Neuronal stem cell (in vitro differentiated cells): ENCODE results near the gene DNER.
"Not testable (repeated sequence)": the region's sequence is repeated elsewhere in the genome, so short reads cannot be mapped to it uniquely, and the experiment has no call there.

Experiments used
- DNase-seq: peaks from one replicate; pipeline ENCODE4 v3.0.0-alpha.2; 2013; ENCODE audit warnings: low spot score
- H2AFZ ChIP-seq: one replicate; pipeline ENCODE4 v1.6.1; 2013; ENCODE audit warnings: mild to moderate bottlenecking, low read length, inconsistent platforms
- H2AK5ac ChIP-seq: 2 replicates; pipeline ENCODE4 v1.6.1; 2013; ENCODE audit warnings: low read depth, mild to moderate bottlenecking, inconsistent platforms, low read length, moderate library complexity, mixed read lengths
- H2BK120ac ChIP-seq: 2 replicates; pipeline ENCODE4 v1.6.1; 2013; ENCODE audit warnings: low read depth, mild to moderate bottlenecking, inconsistent platforms, low read length, moderate library complexity, mixed read lengths
- H2BK12ac ChIP-seq: one replicate; pipeline ENCODE4 v1.6.1; 2013; ENCODE audit warnings: low read length, inconsistent platforms
- H2BK15ac ChIP-seq: 2 replicates; pipeline ENCODE4 v1.6.1; 2013; ENCODE audit warnings: mild to moderate bottlenecking, low read length, inconsistent platforms, mixed read lengths
- H2BK5ac ChIP-seq: one replicate; pipeline ENCODE4 v1.6.1; 2013; ENCODE audit warnings: inconsistent platforms, mild to moderate bottlenecking, low read length, moderate library complexity
- H3K14ac ChIP-seq: one replicate; pipeline ENCODE4 v1.6.1; 2013; ENCODE audit warnings: low read length, inconsistent platforms
- H3K18ac ChIP-seq: 2 replicates; pipeline ENCODE4 v1.6.1; 2013; ENCODE audit warnings: low read length, inconsistent platforms
- H3K23ac ChIP-seq: 2 replicates; pipeline ENCODE4 v1.6.1; 2013; ENCODE audit warnings: low read depth, mild to moderate bottlenecking, mixed read lengths, low read length, inconsistent platforms; ENCODE audit not compliant: poor library complexity
- H3K27ac ChIP-seq: replicated peaks from 3 replicates; pipeline ENCODE4 v1.5.1; 2013; ENCODE audit warnings: low read length, inconsistent platforms
- H3K27me3 ChIP-seq, 3 experiments: 2 replicates each; pipeline ENCODE4 v1.6.1; 2013; ENCODE audit warnings: low read length in 3 of 3, mild to moderate bottlenecking in 2 of 3, inconsistent platforms in 1 of 3, low read depth in 1 of 3, mixed read lengths in 1 of 3, moderate library complexity in 1 of 3; ENCODE audit not compliant: control insufficient read depth in 3 of 3, insufficient read depth in 3 of 3
- H3K36me3 ChIP-seq, 2 donors: replicated peaks in 1 of 2; 2 replicates each; pipeline ENCODE4 v1.6.1; 2013; ENCODE audit warnings: low read length in 2 of 2; ENCODE audit not compliant: control insufficient read depth in 2 of 2, insufficient read depth in 2 of 2
- H3K4ac ChIP-seq: 2 replicates; pipeline ENCODE4 v1.6.1; 2013; ENCODE audit warnings: inconsistent platforms, mild to moderate bottlenecking, low read length, moderate library complexity
- H3K4me1 ChIP-seq, 2 donors: 1 replicate in 1 of 2; 2 replicates in 1 of 2; pipeline ENCODE4 v1.6.1; 2013; ENCODE audit warnings: low read length in 2 of 2, low read depth in 1 of 2; ENCODE audit not compliant: control insufficient read depth in 2 of 2, insufficient read depth in 1 of 2
- H3K4me2 ChIP-seq: one replicate; pipeline ENCODE4 v1.6.1; 2013; ENCODE audit warnings: mild to moderate bottlenecking, low read length, inconsistent platforms; ENCODE audit not compliant: insufficient read depth, poor library complexity, severe bottlenecking
- H3K4me3 ChIP-seq, 2 donors: 2 replicates each; pipeline ENCODE4 v1.5.1; 2013; ENCODE audit warnings: low read length in 2 of 2, mild to moderate bottlenecking in 2 of 2, inconsistent platforms in 1 of 2, moderate library complexity in 1 of 2
- H3K79me1 ChIP-seq: one replicate; pipeline ENCODE4 v1.6.1; 2013; ENCODE audit warnings: low read depth, mild to moderate bottlenecking, inconsistent platforms, low read length, moderate library complexity
- H3K9ac ChIP-seq: one replicate; pipeline ENCODE4 v1.6.1; 2013; ENCODE audit warnings: mild to moderate bottlenecking, low read depth, low read length, inconsistent platforms; ENCODE audit not compliant: poor library complexity
- H3K9me3 ChIP-seq, 2 donors: replicated peaks in 1 of 2; 2 replicates each; pipeline versions ENCODE3 to v1.6.1; 2013; ENCODE audit warnings: low read length in 2 of 2, mild to moderate bottlenecking in 2 of 2, inconsistent platforms in 1 of 2, low read depth in 1 of 2, mixed read lengths in 1 of 2, moderate library complexity in 1 of 2; ENCODE audit not compliant: control insufficient read depth in 2 of 2, insufficient read depth in 1 of 2
- H4K8ac ChIP-seq: one replicate; pipeline ENCODE4 v1.6.1; 2013; ENCODE audit warnings: low read depth, mild to moderate bottlenecking, inconsistent platforms, low read length, moderate library complexity
- H4K91ac ChIP-seq: one replicate; pipeline ENCODE4 v1.6.1; 2013; ENCODE audit warnings: low read length, low read depth, mild to moderate bottlenecking, inconsistent platforms; ENCODE audit not compliant: poor library complexity
- WGBS, 2 donors: extraction: QIAGEN DNeasy Blood & Tissue Kit; methylation state at CpG; one replicate each; pipeline ENCODE4 v1.1.7; 2013; ENCODE audit warnings: missing lambda C conversion rate in 2 of 2, mixed read lengths in 1 of 2; ENCODE audit not compliant: insufficient read length in 2 of 2, insufficient replicate concordance in 1 of 2; ENCODE audit errors: extremely low coverage in 2 of 2; 5-methylcytosine and 5-hydroxymethylcytosine counted together

Gene DNER

GRCh38 chr2:229725716-229726574 lies 11.6 kb upstream of the DNER start:
- Histone ChIP-seq H4K91ac (peak overlapping the region; percentile 53), H3K9me3 (no peaks in the 10 kb centered on the region), H3K27me3 (peaks cover 0 to 3% (median 0%) of the 10 kb centered on the region in 3 experiments), H2AFZ (no peak overlapping the region), H3K36me3 (no peaks in the 10 kb centered on the region), H2BK120ac (no peak overlapping the region), H2AK5ac (no peak overlapping the region), H2BK5ac (no peak overlapping the region), H3K4me2 (peak overlapping the region; percentile 11), H3K79me1 (no peaks in the 10 kb centered on the region), H3K4ac (no peak overlapping the region), H3K9ac (peak overlapping the region; percentile 60), H3K4me1 (no peaks in the 10 kb centered on the region), H3K27ac (no peak overlapping the region), H4K8ac (no peak overlapping the region), H2BK12ac (no peak overlapping the region), H3K23ac (no peak overlapping the region), H3K18ac (no peak overlapping the region), H3K14ac (no peak overlapping the region), H3K4me3 (no peak overlapping the region), H2BK15ac (no peak overlapping the region)
- DNase-seq: no peak
- no CpG with 5 or more reads among the region's 7 CpGs for WGBS, 2 donors

- H3K4ac ChIP-seq, H3K9me3 ChIP-seq, H3K79me1 ChIP-seq, H3K4me1 ChIP-seq, DNase-seq, H2BK120ac ChIP-seq, H3K36me3 ChIP-seq, H4K91ac ChIP-seq, H3K4me3 ChIP-seq, H3K18ac ChIP-seq, H2BK12ac ChIP-seq, H4K8ac ChIP-seq, H2BK5ac ChIP-seq, H3K23ac ChIP-seq, H2AK5ac ChIP-seq, H3K4me2 ChIP-seq, H3K14ac ChIP-seq, H3K9ac ChIP-seq, H3K27ac ChIP-seq, H2BK15ac ChIP-seq, H2AFZ ChIP-seq: not testable (repeated sequence)
- no CpG with 5 or more reads among the region's 3 CpGs for WGBS, 2 donors
- H3K27me3 ChIP-seq: peaks cover 0 to 13% (median 0%) of the 10 kb centered on the region in 3 experiments
Observed at GRCh38 chr2:229723192-229723591, 8.8 kb upstream of the DNER start.

GRCh38 chr2:229719926-229720647 lies 5.7 kb upstream of the DNER start:
- H2BK120ac ChIP-seq: no peak overlapping the region
- H3K9me3 ChIP-seq: no peaks in the 10 kb centered on the region
- H2BK5ac ChIP-seq: no peak overlapping the region
- no peak overlapping the region for H3K9ac ChIP-seq
- no peak overlapping the region for H4K91ac ChIP-seq
- H3K27ac ChIP-seq: no peak overlapping the region
- H3K4me1 ChIP-seq: peaks cover 2 to 3% of the 10 kb centered on the region in 2 donors
- peaks cover 0 to 44% (median 6%) of the 10 kb centered on the region in 3 experiments for H3K27me3 ChIP-seq
- no peak overlapping the region for H2BK15ac ChIP-seq
- H3K4me3 ChIP-seq: no peak overlapping the region
- H3K4me2 ChIP-seq: no peak overlapping the region
- no peak overlapping the region for H2AK5ac ChIP-seq
- H2BK12ac ChIP-seq: no peak overlapping the region
- no peak overlapping the region for H3K18ac ChIP-seq
- no peak overlapping the region for H4K8ac ChIP-seq
- no peak overlapping the region for H3K23ac ChIP-seq
- no peaks in the 10 kb centered on the region for H3K79me1 ChIP-seq
- no peak overlapping the region for H2AFZ ChIP-seq
- H3K4ac ChIP-seq: no peak overlapping the region
- H3K14ac ChIP-seq: no peak overlapping the region
- no CpG with 5 or more reads among the region's 3 CpGs for WGBS, 2 donors
- DNase-seq: no peak
- H3K36me3 ChIP-seq: no peaks in the 10 kb centered on the region

- no peak overlapping the region for H2AFZ ChIP-seq
- no peaks in the 10 kb centered on the region for H3K36me3 ChIP-seq
- H3K4ac ChIP-seq: no peak overlapping the region
- no peak overlapping the region for H2BK5ac ChIP-seq
- H2BK12ac ChIP-seq: no peak overlapping the region
- H4K91ac ChIP-seq: no peak overlapping the region
- no peak for DNase-seq
- no peak overlapping the region for H3K4me3 ChIP-seq
- no peak overlapping the region for H3K27ac ChIP-seq
- H3K9ac ChIP-seq: no peak overlapping the region
- H3K4me2 ChIP-seq: no peak overlapping the region
- H4K8ac ChIP-seq: no peak overlapping the region
- peaks cover 0 to 57% (median 21%) of the 10 kb centered on the region in 3 experiments for H3K27me3 ChIP-seq
- no peak overlapping the region for H3K14ac ChIP-seq
- no peaks in the 10 kb centered on the region for H3K79me1 ChIP-seq
- no peaks in the 10 kb centered on the region for H3K9me3 ChIP-seq
- no peak overlapping the region for H2BK120ac ChIP-seq
- H2AK5ac ChIP-seq: no peak overlapping the region
- H3K4me1 ChIP-seq: peaks cover 4 to 5% of the 10 kb centered on the region in 2 donors
- H2BK15ac ChIP-seq: no peak overlapping the region
- H3K18ac ChIP-seq: no peak overlapping the region
- H3K23ac ChIP-seq: no peak overlapping the region
- WGBS, 2 donors: no CpG with 5 or more reads among the region's 2 CpGs
Observed at GRCh38 chr2:229718057-229718456, 3.7 kb upstream of the DNER start.
